Liver (tissue), 3 donors: ENCODE measurements around the gene TRIO.

ENCODE experiments used
- ATF3 ChIP-seq: IDR thresholded peaks from 2 replicates; pipeline ENCODE4 v1.6.1; 2016; ENCODE audit warnings: antibody characterized with exemption
- CTCF ChIP-seq: fragments of 150-350 bp; IDR thresholded peaks from 2 replicates; pipeline ENCODE4 v1.5.1; 2017; ENCODE audit warnings: improper control_type of control experiment, low read depth, low read length; ENCODE audit not compliant: missing input control
- GABPA ChIP-seq, 2 donors: IDR thresholded peaks in 1 of 2; conservative IDR thresholded peaks in 1 of 2; 2 replicates each; pipeline ENCODE4 v1.6.1; 2016; ENCODE audit warnings: antibody characterized with exemption in 2 of 2, mild to moderate bottlenecking in 1 of 2, moderate library complexity in 1 of 2
- JUND ChIP-seq, 2 donors: IDR thresholded peaks; 2 replicates each; pipeline ENCODE4 v1.6.1; 2016; ENCODE audit warnings: antibody characterized with exemption in 2 of 2
- MAX ChIP-seq: IDR thresholded peaks from 2 replicates; pipeline ENCODE4 v1.6.1; 2016; ENCODE audit warnings: antibody characterized with exemption
- NR2F2 ChIP-seq: IDR thresholded peaks from 2 replicates; pipeline ENCODE4 v1.6.1; 2016; ENCODE audit warnings: antibody characterized with exemption
- RAD21 ChIP-seq, 2 donors: IDR thresholded peaks; 2 replicates each; pipeline ENCODE4 v1.6.1; 2016; ENCODE audit warnings: antibody characterized with exemption in 2 of 2, mild to moderate bottlenecking in 2 of 2
- REST ChIP-seq: IDR thresholded peaks from 2 replicates; pipeline ENCODE4 v1.6.1; 2016; ENCODE audit warnings: antibody characterized with exemption, mild to moderate bottlenecking
- RXRA ChIP-seq, 2 donors: IDR thresholded peaks; 2 replicates each; pipeline ENCODE4 v1.6.1; 2017 to 2018; ENCODE audit warnings: antibody characterized with exemption in 2 of 2, mild to moderate bottlenecking in 1 of 2
- SP1 ChIP-seq: IDR thresholded peaks from 2 replicates; pipeline ENCODE4 v1.6.1; 2018; ENCODE audit warnings: antibody characterized with exemption, mild to moderate bottlenecking
- TAF1 ChIP-seq: conservative IDR thresholded peaks from 2 replicates; pipeline ENCODE4 v1.6.1; 2016; ENCODE audit warnings: antibody characterized with exemption, mild to moderate bottlenecking
- YY1 ChIP-seq: IDR thresholded peaks from 2 replicates; pipeline ENCODE4 v1.6.1; 2016; ENCODE audit warnings: antibody characterized with exemption, mild to moderate bottlenecking
- ZBTB33 ChIP-seq: IDR thresholded peaks from 2 replicates; pipeline ENCODE4 v1.6.1; 2016; ENCODE audit warnings: antibody characterized with exemption
- donor health status: healthy.
- donor health status: healthy.

- TF ChIP-seq RXRA (IDR thresholded peaks at IDR 0.05) (no peak), RAD21 (IDR thresholded peaks at IDR 0.05) (no peak), CTCF (no peak), ZBTB33 (no peak), TAF1 (no peak), YY1 (no peak), ATF3 (no peak), JUND (IDR thresholded peaks at IDR 0.05) (no peak), MAX (no peak), NR2F2 (no peak), REST (no peak), SP1 (no peak), GABPA (IDR thresholded peaks at IDR 0.05 in 1 of 2, conservative IDR thresholded peaks at IDR 0.05 in 1 of 2) (no peak)
These were observed 91.1 kb downstream of the TRIO start for GRCh38 chr5:14234204-14234603.
